H9 (cell line): ENCODE results near the gene REEP1. TPM values are rescaled to one million over a fixed set of nuclear protein-coding genes. Genes with fewer than 3 reads are reported as not detected.

ENCODE experiments used
- DNase-seq: peaks from one replicate; pipeline ENCODE4 v3.0.0-alpha.2; 2017
- H2AFZ ChIP-seq: one replicate; pipeline ENCODE4 v1.6.1; 2013; ENCODE audit warnings: mild to moderate bottlenecking, low read length, control low read depth, moderate library complexity
- H2AK5ac ChIP-seq: 2 replicates; pipeline ENCODE4 v1.6.1; 2013; ENCODE audit warnings: low read length, control low read depth, mixed read lengths; ENCODE audit not compliant: insufficient read length
- H2BK120ac ChIP-seq: one replicate; pipeline ENCODE4 v1.6.1; 2013; ENCODE audit warnings: low read depth, mild to moderate bottlenecking, low read length, control low read depth, inconsistent platforms; ENCODE audit not compliant: poor library complexity, severe bottlenecking
- H2BK12ac ChIP-seq: 2 replicates; pipeline ENCODE4 v1.6.1; 2013; ENCODE audit warnings: low read length, control low read depth, mixed read lengths, low read depth; ENCODE audit not compliant: insufficient read length
- H2BK15ac ChIP-seq: 2 replicates; pipeline ENCODE4 v1.6.1; 2013; ENCODE audit warnings: low read depth, low read length, control low read depth
- H2BK20ac ChIP-seq: one replicate; pipeline ENCODE4 v1.6.1; 2013; ENCODE audit warnings: low read depth, mild to moderate bottlenecking, low read length, control low read depth, inconsistent platforms; ENCODE audit not compliant: poor library complexity, severe bottlenecking
- H2BK5ac ChIP-seq: 2 replicates; pipeline ENCODE4 v1.6.1; 2013; ENCODE audit warnings: low read length, control low read depth, mixed read lengths; ENCODE audit not compliant: insufficient read length
- H3K14ac ChIP-seq: 2 replicates; pipeline ENCODE4 v1.6.1; 2013; ENCODE audit warnings: low read length, control low read depth; ENCODE audit not compliant: insufficient read depth
- H3K18ac ChIP-seq: 2 replicates; pipeline ENCODE4 v1.6.1; 2013; ENCODE audit warnings: low read depth, mild to moderate bottlenecking, mixed read lengths, low read length, control low read depth; ENCODE audit not compliant: insufficient read length
- H3K23ac ChIP-seq: 2 replicates; pipeline ENCODE4 v1.6.1; 2013; ENCODE audit warnings: low read length, control low read depth, mixed read lengths, low read depth; ENCODE audit not compliant: insufficient read length
- H3K23me2 ChIP-seq: 2 replicates; pipeline ENCODE4 v1.6.1; 2013; ENCODE audit warnings: low read depth, mild to moderate bottlenecking, mixed read lengths, low read length, control low read depth; ENCODE audit not compliant: insufficient read length, poor library complexity, severe bottlenecking
- H3K27ac ChIP-seq: 2 replicates; pipeline ENCODE4 v1.5.1; 2013; ENCODE audit warnings: low read length, control low read depth, mixed read lengths, low read depth; ENCODE audit not compliant: insufficient read length
- H3K27me3 ChIP-seq: 2 replicates; pipeline ENCODE4 v1.6.1; 2013; ENCODE audit warnings: low read length, control low read depth, inconsistent platforms; ENCODE audit not compliant: insufficient read depth
- H3K4ac ChIP-seq: 2 replicates; pipeline ENCODE4 v1.6.1; 2013; ENCODE audit warnings: low read depth, mild to moderate bottlenecking, control low read depth, inconsistent platforms, low read length, moderate library complexity
- H3K4me1 ChIP-seq: 2 replicates; pipeline ENCODE4 v1.6.1; 2013; ENCODE audit warnings: low read length, control low read depth, inconsistent platforms; ENCODE audit not compliant: insufficient read depth
- H3K4me2 ChIP-seq: 2 replicates; pipeline ENCODE4 v1.6.1; 2013; ENCODE audit warnings: low read length, control low read depth, mixed read lengths; ENCODE audit not compliant: insufficient read length, insufficient read depth
- H3K56ac ChIP-seq: 2 replicates; pipeline ENCODE4 v1.6.1; 2013; ENCODE audit warnings: low read depth, mild to moderate bottlenecking, mixed read lengths, low read length, control low read depth; ENCODE audit not compliant: insufficient read length
- H3K79me1 ChIP-seq: 2 replicates; pipeline ENCODE4 v1.6.1; 2013; ENCODE audit warnings: low read depth, mild to moderate bottlenecking, moderate library complexity, low read length, control low read depth, inconsistent platforms; ENCODE audit not compliant: insufficient read depth, poor library complexity, severe bottlenecking
- H3K79me2 ChIP-seq: 2 replicates; pipeline ENCODE4 v1.6.1; 2013; ENCODE audit warnings: low read length, control low read depth, inconsistent platforms; ENCODE audit not compliant: insufficient read depth
- H3K9ac ChIP-seq: 2 replicates; pipeline ENCODE4 v1.6.1; 2013; ENCODE audit warnings: low read length, control low read depth, mixed read lengths; ENCODE audit not compliant: insufficient read length; ENCODE audit errors: extremely low read depth
- H3K9me3 ChIP-seq: one replicate; pipeline ENCODE4 v1.6.1; 2013; ENCODE audit warnings: low read depth, low read length, inconsistent platforms; ENCODE audit not compliant: control insufficient read depth
- H3T11ph ChIP-seq: one replicate; pipeline ENCODE4 v1.6.1; 2013; ENCODE audit warnings: mild to moderate bottlenecking, low read length, control low read depth, inconsistent platforms
- H4K20me1 ChIP-seq: one replicate; pipeline ENCODE4 v1.6.1; 2013; ENCODE audit not compliant: control insufficient read depth, insufficient read length, insufficient read depth
- H4K5ac ChIP-seq: 2 replicates; pipeline ENCODE4 v1.6.1; 2013; ENCODE audit warnings: low read depth, mild to moderate bottlenecking, mixed read lengths, low read length, control low read depth; ENCODE audit not compliant: insufficient read length
- H4K8ac ChIP-seq: replicated peaks from 2 replicates; pipeline ENCODE4 v1.6.1; 2013; ENCODE audit warnings: low read length, control low read depth, mixed read lengths, low read depth; ENCODE audit not compliant: insufficient read length
- H4K91ac ChIP-seq: 2 replicates; pipeline ENCODE4 v1.6.1; 2013; ENCODE audit warnings: low read depth, mild to moderate bottlenecking, moderate library complexity, mixed read lengths, low read length, control low read depth; ENCODE audit not compliant: insufficient read length
- H3K27ac Mint-ChIP-seq, 3 experiments: 2 replicates in 2 of 3; 3 replicates in 1 of 3; pipeline ENCODE4 v1.8.0; 2020 to 2021; ENCODE audit warnings: mixed read lengths in 3 of 3, mild to moderate bottlenecking in 1 of 3, moderate library complexity in 1 of 3
- H3K27me3 Mint-ChIP-seq: 2 replicates; pipeline ENCODE4 v1.8.0; 2021; ENCODE audit warnings: low read depth, mild to moderate bottlenecking, moderate library complexity, mixed read lengths
- H3K36me3 Mint-ChIP-seq, 3 experiments: 2 replicates in 2 of 3; 3 replicates in 1 of 3; pipeline ENCODE4 v1.8.0; 2020 to 2021; ENCODE audit warnings: low read depth in 3 of 3, mixed read lengths in 3 of 3; ENCODE audit not compliant: insufficient read depth in 1 of 3
- H3K4me1 Mint-ChIP-seq, 2 experiments: 2 replicates each; pipeline ENCODE4 v1.8.0; 2020; ENCODE audit warnings: mixed read lengths in 2 of 2
- H3K4me3 Mint-ChIP-seq, 2 experiments: 2 replicates in 1 of 2; 3 replicates in 1 of 2; pipeline ENCODE4 v1.8.0; 2020 to 2021; ENCODE audit warnings: mild to moderate bottlenecking in 2 of 2, mixed read lengths in 2 of 2, moderate library complexity in 1 of 2
- H3K9me3 Mint-ChIP-seq, 2 experiments: 2 replicates in 1 of 2; 3 replicates in 1 of 2; pipeline ENCODE4 v1.8.0; 2020; ENCODE audit warnings: mild to moderate bottlenecking in 2 of 2, mixed read lengths in 2 of 2, moderate library complexity in 1 of 2
- CTCF ChIP-seq: fragments of 200-600 bp; sonication (generic); conservative IDR thresholded peaks from 3 replicates; pipeline ENCODE4 v1.8.0; 2021; ENCODE audit warnings: antibody characterized with exemption, mild to moderate bottlenecking
- WGBS: extraction: QIAGEN DNeasy Blood & Tissue Kit; methylation state at CpG from one replicate; pipeline ENCODE4 v1.1.7; 2013; ENCODE audit warnings: missing lambda C conversion rate, low lambda C conversion rate, mixed read lengths; ENCODE audit not compliant: insufficient read length; ENCODE audit errors: extremely low coverage; 5-methylcytosine and 5-hydroxymethylcytosine counted together
- total RNA-seq: library from RNA; stranded (reverse); gene quantifications from 2 replicates; pipeline ENCODE4 v1.2.1, GENCODE V29; 2021

Gene REEP1
- total RNA-seq, 1 experiment from 2014 or later, result 1.3 TPM

- Histone ChIP-seq H3K4me1 (no peaks in the 10 kb centered on the region), H3K27ac (no peak overlapping the region), H3K18ac (no peak overlapping the region), H2BK12ac (no peak overlapping the region), H3T11ph (no peak overlapping the region), H2BK120ac (no peak overlapping the region), H2AFZ (no peak overlapping the region), H3K79me1 (no peaks in the 10 kb centered on the region), H2BK20ac (no peak overlapping the region), H4K8ac (no peak overlapping the region), H3K23ac (no peak overlapping the region), H4K20me1 (no peaks in the 10 kb centered on the region), H2BK15ac (no peak overlapping the region), H2BK5ac (no peak overlapping the region), H4K5ac (no peak overlapping the region), H3K27me3 (peaks cover 9% of the 10 kb centered on the region), H3K9ac (no peak overlapping the region), H3K23me2 (no peaks in the 10 kb centered on the region), H3K4ac (no peak overlapping the region), H3K79me2 (no peaks in the 10 kb centered on the region), H3K4me2 (no peak overlapping the region), H3K14ac (no peak overlapping the region), H4K91ac (no peak overlapping the region), H3K56ac (no peak overlapping the region), H3K9me3 (no peaks in the 10 kb centered on the region), H2AK5ac (no peak overlapping the region)
- H3K9me3 Mint-ChIP-seq, result peaks cover 10 to 12% of the 10 kb centered on the region in 2 experiments
- no peaks in the 10 kb centered on the region for H3K36me3 Mint-ChIP-seq
- peaks cover 51% of the 10 kb centered on the region for H3K27me3 Mint-ChIP-seq
- TF ChIP-seq CTCF, result no peak
- H3K27ac Mint-ChIP-seq, result no peak overlapping the region
- no peak for DNase-seq
- H3K4me3 Mint-ChIP-seq, result no peak overlapping the region
- no peaks in the 10 kb centered on the region for H3K4me1 Mint-ChIP-seq
- no CpG with 5 or more reads among the region's 2 CpGs for WGBS
Measured at GRCh38 chr2:86344404-86344803, 7.0 kb upstream of the REEP1 start.
